Ovary (tissue), 3 donors: ENCODE data around the gene ARHGAP29.

ENCODE experiments used
- EP300 ChIP-seq: sonication (generic); formaldehyde crosslinking; IDR thresholded peaks from one replicate; pipeline ENCODE4 v1.6.1; 2017; ENCODE audit warnings: antibody characterized with exemption
- POLR2A ChIP-seq: fragments of 450-650 bp; IDR thresholded peaks from one replicate; pipeline ENCODE4 v1.6.1; 2017; ENCODE audit warnings: antibody characterized with exemption, mild to moderate bottlenecking, moderate library complexity
- TF ChIP-seq, protein P1 (sequence below), 3 donors: fragments of 450-650 bp in 2 of 3; fragments of 200-600 bp in 1 of 3; IDR thresholded peaks; one replicate each; pipeline versions ENCODE4 v1.5.1 to v1.8.0; 2016 to 2022; ENCODE audit warnings: antibody characterized with exemption in 3 of 3, mild to moderate bottlenecking in 1 of 3
- donor health status: DM: no; HTN: no; CAD: no.

DNA sequence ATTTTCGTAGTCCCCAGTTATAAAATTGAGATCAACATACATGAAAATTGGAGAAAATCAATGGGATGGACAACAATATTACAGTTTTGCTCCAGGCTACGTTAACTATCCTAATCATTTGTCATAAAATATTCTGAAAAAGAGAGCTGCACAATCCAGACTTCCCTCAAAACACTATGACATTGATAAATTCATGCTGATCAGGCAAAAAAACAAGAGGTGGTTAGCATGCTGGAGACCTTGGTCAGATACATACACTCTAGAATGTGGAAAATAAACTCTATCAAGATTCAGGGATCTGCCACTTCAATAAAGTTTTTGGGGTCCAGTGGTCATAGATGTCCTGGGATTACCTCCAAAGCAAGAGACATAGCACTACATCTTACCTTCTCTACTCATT lies 32.5 kb upstream of the ARHGAP29 start:
- TF ChIP-seq, protein P1, sequence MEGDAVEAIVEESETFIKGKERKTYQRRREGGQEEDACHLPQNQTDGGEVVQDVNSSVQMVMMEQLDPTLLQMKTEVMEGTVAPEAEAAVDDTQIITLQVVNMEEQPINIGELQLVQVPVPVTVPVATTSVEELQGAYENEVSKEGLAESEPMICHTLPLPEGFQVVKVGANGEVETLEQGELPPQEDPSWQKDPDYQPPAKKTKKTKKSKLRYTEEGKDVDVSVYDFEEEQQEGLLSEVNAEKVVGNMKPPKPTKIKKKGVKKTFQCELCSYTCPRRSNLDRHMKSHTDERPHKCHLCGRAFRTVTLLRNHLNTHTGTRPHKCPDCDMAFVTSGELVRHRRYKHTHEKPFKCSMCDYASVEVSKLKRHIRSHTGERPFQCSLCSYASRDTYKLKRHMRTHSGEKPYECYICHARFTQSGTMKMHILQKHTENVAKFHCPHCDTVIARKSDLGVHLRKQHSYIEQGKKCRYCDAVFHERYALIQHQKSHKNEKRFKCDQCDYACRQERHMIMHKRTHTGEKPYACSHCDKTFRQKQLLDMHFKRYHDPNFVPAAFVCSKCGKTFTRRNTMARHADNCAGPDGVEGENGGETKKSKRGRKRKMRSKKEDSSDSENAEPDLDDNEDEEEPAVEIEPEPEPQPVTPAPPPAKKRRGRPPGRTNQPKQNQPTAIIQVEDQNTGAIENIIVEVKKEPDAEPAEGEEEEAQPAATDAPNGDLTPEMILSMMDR (IDR thresholded peaks at IDR 0.05): no peak
- TF ChIP-seq EP300: no peak
- no peak for TF ChIP-seq POLR2A
